Stimulated activated CD8-positive, alpha-beta memory T cell treated with anti-CD3 and anti-CD28 coated beads, Interleukin-2, amount 100 ng/mL, for 1 hour (primary cell): ENCODE measurements around the gene TCF12.

Experiments used
- DNase-seq, 2 donors: peaks; one replicate each; pipeline ENCODE4 v3.0.0-alpha.2; 2020; ENCODE audit warnings: low read depth in 2 of 2

Gene TCF12

DNA sequence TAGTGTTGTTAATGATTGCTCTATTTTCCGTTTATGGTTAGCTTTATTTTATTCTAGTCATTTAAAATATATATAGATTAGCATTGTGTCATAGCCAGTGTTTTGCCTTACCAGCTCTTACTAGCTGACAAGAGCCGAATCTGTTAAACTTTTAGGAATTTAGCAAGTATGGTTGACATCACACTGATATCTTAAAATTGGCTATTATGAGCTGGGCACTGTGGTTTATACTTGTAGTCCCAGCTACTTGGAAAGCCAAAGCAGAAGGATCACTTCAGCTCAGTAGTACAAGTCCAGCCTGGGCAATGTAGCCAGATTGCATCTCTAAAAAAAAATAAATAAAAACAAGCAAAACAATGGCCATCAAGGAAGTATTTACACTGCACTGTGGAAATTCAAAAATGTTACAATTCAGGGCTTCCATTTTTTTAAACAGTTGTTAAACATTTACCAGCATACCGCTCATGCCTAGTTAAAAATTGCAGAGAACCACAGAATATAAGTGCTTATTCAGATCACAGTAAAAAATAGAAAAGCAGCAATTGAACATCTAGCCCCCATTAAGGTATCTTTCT, 249.5 kb downstream of the TCF12 start:
- no peak for DNase-seq

DNA sequence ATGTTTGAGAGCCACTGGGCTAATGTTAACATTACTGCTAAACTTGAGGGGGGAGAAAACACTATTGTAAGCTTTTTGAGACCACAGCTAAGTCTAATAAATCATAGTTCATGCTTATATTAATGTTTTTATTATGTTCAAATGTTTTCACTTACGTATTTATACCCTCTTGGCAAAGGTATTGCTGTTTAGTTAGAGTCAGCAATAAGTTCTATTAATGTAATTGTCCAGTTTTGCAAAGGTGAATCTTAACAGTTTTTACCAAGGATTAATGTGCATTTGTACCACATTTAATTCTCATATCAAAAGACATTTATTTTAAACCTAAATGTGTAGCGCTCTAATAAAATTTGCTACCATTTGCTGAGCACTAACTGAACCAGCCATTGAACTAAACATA, 251.2 kb downstream of the TCF12 start:
- DNase-seq = no peak

DNA sequence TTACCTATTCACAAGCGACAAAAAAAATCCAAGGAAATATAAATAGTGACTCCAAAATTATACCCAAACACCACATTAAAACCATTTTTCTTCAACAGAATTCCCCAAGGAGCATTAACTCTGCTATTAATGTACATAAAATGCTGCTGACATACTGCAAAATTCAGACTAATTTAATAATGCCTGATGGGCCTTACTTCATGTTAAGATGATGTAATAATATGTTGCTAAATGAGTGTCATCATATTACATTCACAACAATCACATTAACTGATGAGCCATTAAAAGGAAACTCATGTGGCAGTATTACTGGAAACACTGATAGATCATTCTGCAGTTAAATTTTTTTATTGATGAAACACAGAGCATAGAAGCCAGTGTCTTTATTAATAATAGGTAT, 253.0 kb downstream of the TCF12 start:
- no peak for DNase-seq

DNA sequence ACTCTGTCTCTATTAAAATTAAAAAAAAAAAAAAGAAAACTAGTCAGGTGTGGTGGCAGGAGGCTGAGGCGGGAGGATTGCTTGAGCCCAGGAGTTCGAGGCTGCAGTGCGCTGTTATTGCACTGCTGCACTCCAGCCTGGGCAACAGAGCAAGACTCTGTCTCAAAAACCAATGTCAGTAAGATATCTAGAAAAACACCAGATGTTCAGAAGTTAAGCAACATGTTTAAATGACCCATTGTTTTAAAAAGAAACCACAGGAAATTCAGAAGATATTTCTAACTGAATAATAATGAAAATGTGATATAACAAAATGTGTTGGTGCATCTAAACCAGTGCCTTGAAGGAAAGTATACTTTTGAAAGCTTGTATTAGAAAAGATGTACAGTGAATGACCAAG, 254.5 kb downstream of the TCF12 start:
- no peak for DNase-seq

DNA sequence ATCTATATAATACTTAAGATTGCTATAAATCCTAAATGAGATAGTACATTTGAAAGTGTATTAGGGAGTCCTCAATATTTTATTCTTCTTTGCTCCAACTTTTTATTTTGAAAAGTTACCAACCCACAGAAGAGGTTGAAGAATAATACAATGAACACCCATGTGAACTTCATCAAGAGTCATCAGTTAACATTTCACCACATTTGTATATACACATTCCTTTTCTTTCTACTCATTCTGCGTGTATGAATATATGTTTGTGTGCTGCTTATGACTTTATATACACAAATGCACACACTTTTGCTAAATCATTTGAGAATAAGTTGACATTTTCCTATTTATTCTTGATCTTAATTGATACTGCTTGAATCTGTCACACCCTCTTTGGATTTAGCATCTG, 264.6 kb downstream of the TCF12 start:
- DNase-seq = no peak

DNA sequence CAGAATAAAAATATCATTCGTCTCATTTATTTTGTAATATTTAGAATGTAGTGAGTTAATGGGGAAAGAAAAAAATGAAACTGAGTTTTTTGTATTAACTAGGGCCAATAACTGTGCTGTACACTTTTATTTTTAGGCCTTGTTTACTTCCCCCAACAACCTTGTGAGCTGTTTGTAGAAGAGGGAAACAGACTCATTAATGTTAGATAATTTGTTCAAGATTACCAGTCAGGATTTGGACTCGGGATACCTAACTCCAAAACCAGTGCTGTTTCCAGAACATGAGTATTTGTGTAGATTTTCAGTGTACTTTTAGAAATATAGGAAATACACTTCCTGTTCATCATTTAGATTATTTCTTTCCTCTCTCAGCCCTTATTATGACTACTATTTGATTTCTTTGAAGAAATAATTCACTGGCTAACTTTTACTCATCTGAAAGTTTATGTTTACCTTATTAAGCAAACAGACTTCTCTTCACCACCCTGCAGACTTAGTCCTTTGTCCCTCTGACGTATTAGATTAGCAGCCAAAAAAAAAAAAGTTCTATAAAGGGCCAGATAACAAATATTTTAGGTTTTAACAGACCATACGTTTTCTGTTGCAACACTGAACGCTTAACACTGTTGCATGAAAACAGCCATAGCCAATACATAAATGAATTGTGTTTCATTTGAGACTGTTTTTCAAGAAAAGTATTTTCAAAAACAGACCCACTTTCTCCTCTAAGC, 265.3 kb downstream of the TCF12 start:
- DNase-seq = no peak

DNA sequence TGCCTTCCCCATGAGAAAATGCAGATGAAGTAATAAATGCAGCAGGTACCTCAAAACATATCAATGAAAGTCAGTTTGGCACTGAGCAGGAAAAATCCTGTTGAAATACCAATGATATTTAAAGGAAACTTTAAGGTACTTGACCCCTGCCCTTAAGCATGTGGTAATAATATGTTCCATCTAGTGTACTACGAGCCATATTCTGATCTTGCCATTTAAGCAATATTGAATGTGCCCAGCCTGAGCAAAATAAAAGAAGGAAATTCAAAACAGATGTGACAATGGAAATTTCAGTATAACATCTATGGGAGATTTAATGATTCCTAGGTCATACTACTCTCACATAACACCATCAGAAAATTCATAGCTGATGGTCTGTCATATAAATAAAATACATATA, 266.1 kb downstream of the TCF12 start:
- DNase-seq = no peak

DNA sequence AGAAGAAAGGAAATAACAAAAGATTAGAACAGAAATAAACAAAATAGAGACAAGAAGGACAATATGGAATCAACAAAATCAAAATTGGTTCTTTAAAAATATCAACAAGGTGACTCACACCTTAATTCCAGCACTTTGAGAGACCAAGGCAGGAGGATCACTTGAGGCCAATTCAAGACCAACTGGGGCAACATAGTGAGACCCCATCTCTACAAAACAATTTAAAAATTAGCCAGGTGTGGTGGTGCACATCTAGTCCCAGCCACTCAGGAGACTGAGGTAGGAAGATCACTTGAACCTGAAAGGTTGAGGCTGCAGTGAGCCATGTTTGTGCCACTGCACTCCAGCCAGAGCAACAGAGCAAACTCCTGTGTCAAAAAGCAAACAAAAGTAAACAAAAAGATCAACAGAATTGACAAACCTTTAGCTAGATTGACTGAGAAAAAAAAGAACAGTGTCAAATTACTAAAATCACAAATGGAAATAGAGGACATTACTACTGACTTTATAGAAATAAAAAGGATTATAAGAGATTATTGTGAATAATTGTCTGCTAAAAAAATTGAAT, 267.1 kb downstream of the TCF12 start:
- DNase-seq = no peak

DNA sequence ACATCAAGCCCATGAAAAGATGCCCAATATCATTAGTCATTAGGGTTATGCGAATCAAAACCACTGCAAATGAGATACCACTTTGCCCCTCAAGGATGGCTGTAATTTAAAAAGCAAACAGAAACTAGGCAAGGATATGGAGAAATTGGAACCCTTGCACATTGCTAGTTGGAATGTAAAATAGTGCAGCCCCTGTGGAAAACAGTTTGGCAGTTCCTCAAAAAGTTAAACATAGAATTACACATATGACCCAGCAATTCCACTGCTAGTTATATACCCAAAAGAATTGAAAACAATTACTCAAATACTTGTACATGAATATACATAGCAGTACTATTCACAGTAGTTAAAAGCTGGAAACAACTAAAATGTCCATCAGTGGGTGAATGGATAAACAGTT, 271.0 kb downstream of the TCF12 start:
- DNase-seq = no peak

DNA sequence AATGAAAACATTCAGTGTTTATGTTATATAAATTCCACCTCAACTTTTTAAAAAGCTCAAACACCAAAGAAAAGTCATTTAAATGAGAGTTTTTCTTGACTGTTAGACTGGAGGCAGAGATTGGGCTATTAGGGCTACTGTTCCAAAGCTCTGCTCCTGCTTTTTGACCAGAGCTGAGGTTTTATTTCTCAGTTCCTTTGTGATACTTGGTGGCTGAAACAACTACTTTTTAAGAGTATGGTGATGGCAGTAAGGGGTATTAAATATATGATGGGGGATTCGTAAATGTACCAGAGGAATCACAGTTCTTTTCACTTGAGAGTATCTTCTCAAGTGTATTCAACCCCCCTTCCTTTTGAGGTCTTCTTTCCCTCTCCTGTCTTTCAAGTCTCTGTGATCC, 271.8 kb downstream of the TCF12 start:
- DNase-seq = no peak

DNA sequence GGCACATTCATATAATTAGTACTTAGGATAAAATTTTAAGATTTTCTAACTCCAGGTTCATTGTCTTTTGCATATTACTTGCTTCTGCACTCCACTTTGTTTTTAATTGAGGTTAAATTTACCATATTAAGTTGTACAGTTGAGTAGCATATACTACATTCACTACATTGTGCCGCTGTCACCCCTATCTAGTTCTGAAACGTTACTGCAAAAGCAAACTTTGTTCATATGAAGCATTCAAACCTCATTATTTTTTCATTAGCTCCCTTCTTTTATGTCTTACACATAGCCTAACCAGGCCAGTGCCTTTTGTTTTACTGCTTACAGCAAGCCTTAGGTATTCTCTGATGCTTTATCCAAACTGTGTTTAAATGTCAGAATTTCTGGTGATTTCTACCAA, 274.7 kb downstream of the TCF12 start:
- DNase-seq = no peak

DNA sequence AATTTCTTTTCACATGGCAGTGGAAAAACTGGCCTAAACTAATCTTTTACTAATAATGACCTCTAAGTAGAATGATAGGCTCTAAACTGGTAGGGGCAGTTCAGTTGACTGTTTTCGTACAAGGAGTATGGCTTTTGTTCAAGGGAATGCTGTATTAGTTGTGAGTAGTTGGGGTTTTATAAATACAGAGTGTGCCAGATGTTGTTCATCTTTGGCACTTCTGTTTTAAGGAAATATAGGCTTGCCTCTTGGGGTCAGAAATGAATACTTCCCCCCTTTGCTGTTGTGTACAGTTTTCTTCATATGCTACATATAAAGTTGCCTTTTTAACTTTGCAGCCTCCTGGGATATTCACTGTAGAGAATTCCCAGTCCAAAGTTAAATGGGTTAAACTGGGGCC, 276.9 kb downstream of the TCF12 start:
- DNase-seq = no peak

DNA sequence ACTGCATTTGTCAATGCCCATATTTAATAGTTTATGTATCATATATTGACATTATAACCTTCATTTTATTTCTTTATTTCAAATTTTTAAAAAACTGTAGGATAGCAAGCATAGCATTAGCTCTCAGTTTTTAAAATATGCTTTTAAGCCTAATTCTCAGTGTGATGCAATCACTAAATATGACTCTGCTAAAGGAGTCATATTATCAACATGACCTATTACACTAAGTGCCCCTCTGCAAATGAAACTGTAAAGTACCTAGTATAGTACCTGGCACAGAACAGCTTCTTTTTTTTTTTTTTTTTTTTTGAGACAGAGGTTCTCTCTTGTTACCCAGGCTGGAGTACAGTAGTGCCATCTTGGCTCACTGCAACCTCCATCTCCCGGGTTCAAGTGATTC, 278.4 kb downstream of the TCF12 start:
- no peak for DNase-seq

DNA sequence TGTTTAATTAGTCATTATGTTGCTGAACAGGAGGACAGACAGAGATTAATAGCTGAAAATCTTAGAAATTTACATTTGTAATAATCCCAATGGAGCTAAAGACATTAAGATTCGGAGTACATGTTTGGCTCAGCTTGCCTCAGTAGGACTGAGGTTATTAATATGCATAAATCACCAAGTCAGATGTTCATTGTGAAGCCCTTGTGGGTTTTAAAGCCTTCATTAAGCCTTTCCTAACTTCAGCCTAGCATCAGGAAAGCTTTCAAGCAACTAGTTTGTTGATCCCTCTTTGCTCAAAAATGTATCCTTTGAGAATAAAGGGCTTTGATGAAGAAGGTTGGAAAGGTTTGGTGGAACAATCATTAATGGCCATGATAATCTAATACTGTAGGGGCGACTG, 279.7 kb downstream of the TCF12 start:
- DNase-seq = no peak

DNA sequence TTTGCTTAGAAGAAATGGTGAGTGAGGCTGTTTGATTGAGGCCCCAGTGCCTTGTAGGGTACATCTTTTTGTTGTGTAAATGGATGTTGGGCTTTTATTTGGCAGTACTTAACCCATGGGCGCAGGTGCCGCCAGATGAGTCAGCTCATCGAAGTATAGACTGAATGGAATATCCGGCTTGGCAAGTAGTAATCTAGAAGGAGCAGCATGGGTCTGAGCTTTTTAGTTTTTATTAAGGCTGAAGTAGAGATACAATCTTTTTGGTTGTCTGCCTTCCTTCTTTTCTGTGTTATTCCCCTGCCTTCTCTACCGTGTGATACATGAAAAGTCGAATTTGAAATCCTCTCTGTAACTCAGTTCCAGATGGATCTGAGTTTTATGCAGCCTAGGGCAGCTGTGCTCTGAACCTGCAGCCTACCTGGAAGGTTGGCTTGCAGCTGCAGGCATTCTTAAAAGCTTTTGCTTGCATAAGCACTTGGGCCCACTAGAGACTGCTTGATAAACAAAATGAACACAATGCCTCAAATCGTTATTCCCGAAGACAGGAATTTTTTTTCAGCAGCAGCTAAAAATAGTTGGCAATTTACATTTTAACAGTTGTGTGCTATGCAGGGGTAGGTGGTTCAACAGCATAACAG, 280.3 kb downstream of the TCF12 start:
- no peak for DNase-seq

DNA sequence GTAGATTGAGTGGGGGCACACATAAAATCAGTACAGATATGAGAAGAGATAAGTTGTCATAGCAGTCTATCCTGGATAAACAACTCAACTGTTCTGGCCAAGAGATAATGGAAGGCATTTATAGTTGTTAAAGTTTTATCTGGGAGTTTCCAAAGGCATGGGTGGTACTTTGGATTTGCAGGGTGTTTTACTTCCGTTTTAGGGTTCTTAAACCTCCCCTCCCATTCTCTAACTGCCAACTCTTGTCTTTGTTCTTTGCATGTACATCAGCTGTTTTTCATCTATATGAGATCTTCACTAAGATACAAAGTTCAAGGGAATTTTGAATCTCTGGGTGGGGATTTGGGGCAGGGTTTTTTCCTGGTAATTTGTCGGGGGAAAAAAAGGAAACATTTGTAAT, 283.1 kb downstream of the TCF12 start:
- DNase-seq = no peak

DNA sequence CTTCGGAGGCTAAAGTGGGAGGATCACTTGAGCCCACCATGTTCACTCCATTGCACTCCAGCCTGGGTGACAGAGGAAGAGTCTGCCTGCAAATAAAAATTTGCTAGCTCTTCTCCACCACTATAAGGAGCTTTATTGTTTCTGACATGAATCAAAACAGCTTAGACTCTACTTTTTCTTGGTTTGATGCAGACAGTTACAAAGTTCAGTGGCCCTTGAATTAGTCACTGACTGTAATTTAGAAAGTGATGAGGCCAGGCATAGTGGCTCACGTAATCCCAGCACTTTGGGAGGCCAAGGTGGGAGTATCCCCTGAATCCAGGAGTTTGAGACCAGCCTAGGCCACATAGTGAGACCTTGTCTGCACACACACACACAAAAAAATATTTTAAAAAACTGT, 285.5 kb downstream of the TCF12 start:
- no peak for DNase-seq

DNA sequence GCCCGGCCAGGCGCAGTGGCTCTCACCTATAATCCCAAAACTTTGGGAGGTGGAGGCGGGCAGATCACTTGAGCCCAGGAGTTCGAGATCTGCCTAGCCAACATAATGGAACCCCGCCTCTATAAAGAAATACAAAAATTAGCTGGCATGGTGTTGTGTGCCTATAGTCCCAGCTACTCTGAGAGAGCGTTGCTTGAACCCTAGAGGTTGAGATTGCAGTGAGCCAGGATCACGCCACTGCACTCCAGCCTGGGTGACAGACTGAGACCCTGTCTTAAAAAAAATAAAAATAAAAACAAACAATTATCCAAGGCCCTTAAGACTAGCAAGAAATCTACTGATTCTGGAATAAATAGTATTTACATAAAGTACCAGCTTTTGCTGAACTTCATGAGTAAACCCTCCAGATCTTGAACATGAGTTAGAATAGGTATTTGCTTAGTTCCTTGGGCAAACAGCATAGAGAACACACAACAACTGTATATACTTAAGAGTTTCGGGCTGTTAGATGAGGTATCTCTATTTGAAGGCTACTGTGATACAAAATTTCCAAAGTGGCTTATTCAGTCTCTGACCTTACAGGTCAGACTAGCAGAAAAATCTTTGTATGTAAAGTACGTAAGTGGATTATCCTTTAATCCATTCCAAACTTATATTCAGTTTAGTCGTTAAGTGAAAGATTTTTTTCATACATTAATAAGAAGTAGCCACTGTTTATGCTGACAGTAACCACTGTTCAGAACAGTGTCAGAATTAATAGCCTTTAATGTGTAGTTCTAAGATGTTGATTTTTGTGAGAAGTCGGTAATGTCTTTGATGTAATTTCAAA, 286.8 kb downstream of the TCF12 start:
- no peak for DNase-seq

DNA sequence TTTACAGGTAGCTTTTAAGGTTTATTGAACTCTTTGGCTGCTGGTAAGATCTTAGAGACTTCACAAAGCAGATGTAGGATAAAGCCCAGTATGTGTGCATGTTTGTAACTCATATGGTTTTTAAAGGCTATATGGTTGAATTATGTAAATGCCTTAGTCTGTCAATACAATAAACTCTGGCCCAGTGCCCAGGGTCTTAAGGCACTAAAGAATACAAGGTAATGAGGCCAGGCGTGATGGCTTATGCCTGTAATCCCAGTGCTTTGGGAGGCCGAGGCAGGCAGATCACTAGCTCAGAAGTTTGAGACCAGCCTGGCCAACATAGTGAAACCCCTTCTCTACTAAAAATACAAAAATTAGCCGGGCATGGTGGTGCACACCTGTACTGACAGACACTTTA, 287.6 kb downstream of the TCF12 start:
- DNase-seq = no peak

DNA sequence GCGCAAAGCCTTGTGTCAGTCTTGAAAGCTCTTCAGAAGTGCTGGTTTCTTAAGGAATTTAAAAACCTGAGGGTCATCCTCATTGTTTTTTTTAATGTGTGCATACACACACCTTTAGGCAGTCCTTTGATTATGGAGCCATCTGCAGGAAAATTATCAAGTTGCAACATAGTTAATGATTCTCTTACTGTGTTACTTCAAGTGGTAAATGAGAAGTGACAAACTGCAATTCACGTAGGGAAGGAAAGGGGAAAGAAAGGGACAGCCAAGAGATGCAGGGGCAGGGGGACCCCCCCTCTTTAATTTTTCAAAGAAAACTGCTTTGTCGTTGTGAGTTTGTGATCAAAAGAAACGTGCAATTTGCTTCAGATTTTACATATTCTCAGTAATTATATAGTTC, 295.4 kb downstream of the TCF12 start:
- no peak for DNase-seq

DNA sequence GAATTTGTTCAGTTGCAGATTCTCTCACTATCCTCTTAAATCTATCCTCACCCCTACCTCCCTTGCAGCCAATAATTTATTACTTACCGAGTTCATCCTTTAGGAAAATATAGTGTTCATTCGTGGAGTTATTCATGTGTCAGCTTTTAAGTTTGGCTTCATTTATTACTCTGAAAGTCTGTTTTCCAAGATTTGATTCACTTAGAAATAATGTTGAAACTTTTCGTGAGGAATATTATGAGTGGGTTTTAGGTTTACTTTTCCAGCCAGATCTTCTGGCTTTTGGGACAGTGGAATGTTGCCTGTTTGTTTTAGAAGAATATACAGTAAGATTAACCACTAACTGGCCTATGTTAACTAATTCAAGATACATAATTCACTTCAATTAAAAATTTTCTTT, 296.9 kb downstream of the TCF12 start:
- DNase-seq = no peak

DNA sequence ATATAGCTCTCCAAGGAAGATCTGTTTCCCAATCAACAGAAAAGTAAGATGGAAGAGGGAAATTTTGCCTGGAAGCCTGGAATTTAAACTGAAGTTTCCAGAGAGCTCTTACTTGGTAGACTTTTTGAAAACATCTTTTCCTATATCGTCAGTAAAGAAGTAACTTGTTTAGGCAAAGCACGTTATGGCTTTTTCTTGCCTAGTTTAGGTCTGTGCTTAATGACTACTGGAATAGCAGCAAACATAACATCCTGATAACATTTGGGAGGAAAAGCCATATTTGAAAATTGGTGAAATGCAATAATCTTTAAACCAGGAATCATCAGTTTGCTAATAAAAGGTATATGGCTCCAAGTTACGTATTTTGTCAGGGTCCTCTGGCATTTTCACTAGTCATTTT, 297.4 kb downstream of the TCF12 start:
- DNase-seq = no peak
